KMS-11 (cell line): ENCODE data around the gene DRAP1.

Source experiments
- H2AFZ ChIP-seq: fragments of 200-600 bp; sonication (generic); 2 replicates; pipeline ENCODE4 v1.6.1; 2016; ENCODE audit warnings: antibody characterized with exemption, mixed run types, low read depth
- H3K27ac ChIP-seq: fragments of 200-600 bp; sonication (generic); 2 replicates; pipeline ENCODE4 v1.6.1; 2016; ENCODE audit warnings: mild to moderate bottlenecking, mixed run types
- H3K27me3 ChIP-seq: fragments of 200-600 bp; sonication (generic); 2 replicates; pipeline ENCODE4 v1.6.1; 2017; ENCODE audit warnings: mild to moderate bottlenecking, low read depth, mixed run types, moderate library complexity; ENCODE audit not compliant: insufficient read depth
- H3K36me3 ChIP-seq: fragments of 200-600 bp; sonication (generic); 2 replicates; pipeline ENCODE4 v1.6.1; 2017; ENCODE audit warnings: mild to moderate bottlenecking, mixed run types; ENCODE audit not compliant: insufficient read depth
- H3K4me1 ChIP-seq: fragments of 200-600 bp; sonication (generic); 2 replicates; pipeline ENCODE4 v1.6.1; 2016; ENCODE audit warnings: mild to moderate bottlenecking, low read depth, mixed run types; ENCODE audit not compliant: poor library complexity, severe bottlenecking
- H3K4me2 ChIP-seq: fragments of 200-600 bp; sonication (generic); 2 replicates; pipeline ENCODE4 v1.7.0; 2016; ENCODE audit warnings: mild to moderate bottlenecking, mixed run types
- H3K4me3 ChIP-seq: fragments of 200-600 bp; sonication (generic); IDR thresholded peaks from 2 replicates; pipeline ENCODE4 v1.6.1; 2017; ENCODE audit warnings: low read depth, low read length, mixed read lengths; ENCODE audit not compliant: insufficient read depth
- H3K79me2 ChIP-seq: fragments of 200-600 bp; sonication (generic); 2 replicates; pipeline ENCODE4 v1.6.1; 2016; ENCODE audit warnings: low read depth, mixed run types; ENCODE audit not compliant: insufficient read depth
- H3K9ac ChIP-seq: fragments of 200-600 bp; sonication (generic); 2 replicates; pipeline ENCODE4 v1.6.1; 2016; ENCODE audit warnings: mild to moderate bottlenecking, mixed run types
- H4K20me1 ChIP-seq: fragments of 200-600 bp; sonication (generic); 2 replicates; pipeline ENCODE4 v1.6.1; 2016; ENCODE audit warnings: mild to moderate bottlenecking, mixed run types; ENCODE audit not compliant: insufficient read depth
- TF ChIP-seq, protein P1 (sequence below): fragments of 200-600 bp; sonication (generic); conservative IDR thresholded peaks from 2 replicates; pipeline ENCODE4 v1.6.1; 2017; ENCODE audit warnings: low read depth, mild to moderate bottlenecking, antibody characterized with exemption, low read length, moderate library complexity, mixed read lengths

The DRAP1 gene

DNA sequence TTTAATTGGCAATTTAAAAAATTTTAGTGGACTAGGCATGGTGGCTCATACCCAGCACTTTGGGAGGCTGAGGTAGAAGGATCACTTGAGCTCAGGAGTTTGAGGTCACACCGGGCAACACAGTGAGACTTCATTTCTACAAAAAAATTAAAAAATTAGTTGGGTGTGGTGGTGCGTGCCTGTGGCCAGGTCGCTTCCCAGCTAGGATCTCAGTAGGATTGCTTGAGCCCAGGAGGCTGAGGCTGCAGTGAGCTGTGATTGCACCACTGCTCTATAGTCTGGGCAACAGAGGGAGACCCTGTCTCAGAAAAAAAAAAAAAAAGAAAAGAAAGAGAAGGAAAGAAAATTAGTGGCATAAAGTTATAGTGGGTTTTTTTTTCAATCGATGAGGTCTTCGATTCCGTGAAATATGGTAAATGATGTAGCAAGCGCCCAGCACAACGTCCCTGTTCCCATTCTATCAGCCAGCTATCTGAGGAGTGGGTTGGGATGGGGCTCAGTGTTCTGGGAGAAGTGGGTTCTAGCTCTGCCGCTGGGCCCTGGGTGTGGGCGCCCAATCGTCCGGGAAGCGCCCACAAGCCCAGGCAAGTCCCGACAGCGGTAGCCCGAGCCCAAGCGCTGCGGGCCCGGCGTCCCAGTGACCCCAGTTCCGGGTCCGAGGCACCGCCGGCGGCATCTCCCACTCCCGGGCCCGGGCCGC, 20.4 kb upstream of the DRAP1 start:
- Histone ChIP-seq H3K79me2 (no peaks in the 10 kb centered on the region), H3K27ac (no peak overlapping the region), H2AFZ (no peak overlapping the region)

DNA sequence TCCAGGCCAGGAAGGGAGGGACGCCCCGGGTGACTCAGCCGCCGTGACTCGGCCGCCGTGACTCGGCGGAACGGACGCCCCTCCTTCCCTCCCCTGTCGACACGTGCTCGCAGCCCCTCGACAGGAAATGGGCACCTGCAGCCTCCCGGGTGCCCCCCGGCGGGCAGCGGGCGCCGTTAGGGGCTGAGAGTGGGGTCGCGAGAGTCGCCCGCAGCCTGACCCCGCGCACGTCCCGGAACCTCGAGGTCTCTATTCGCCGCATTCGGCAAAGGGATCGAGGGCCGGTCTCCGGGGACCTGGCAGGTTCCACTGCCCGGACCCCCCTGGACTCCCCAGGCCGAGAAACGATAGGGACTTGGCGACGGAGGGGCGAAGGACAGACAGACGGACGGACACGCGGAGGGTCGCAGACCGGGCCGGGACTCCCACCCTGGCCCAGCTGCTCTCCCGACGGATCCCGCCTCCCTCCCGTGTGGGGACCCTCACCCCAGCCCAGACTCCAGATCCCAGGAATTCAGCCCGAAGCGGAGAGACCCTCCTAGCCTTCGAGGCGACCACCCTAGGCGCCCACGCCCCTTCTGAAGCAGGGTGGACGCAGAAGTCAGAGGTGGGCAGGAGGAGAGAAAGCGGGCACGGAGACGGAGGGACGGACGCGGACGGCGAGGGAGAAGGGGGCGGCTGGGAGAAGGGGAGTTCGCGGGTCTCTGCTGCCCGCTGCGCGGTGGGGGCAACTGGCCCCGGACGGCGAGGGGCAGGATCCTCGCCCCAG, 19.7 kb upstream of the DRAP1 start:
- Histone ChIP-seq H3K4me1 (peaks cover 40% of the 10 kb centered on the region), H3K36me3 (no peaks in the 10 kb centered on the region), H3K27me3 (no peaks in the 10 kb centered on the region), H3K27ac (no peak overlapping the region), H3K4me2 (peak overlapping the region; percentile 93), H3K9ac (peak overlapping the region; percentile 41; the same call in 1 of the 2 replicates), H3K4me3 (no peak overlapping the region), H2AFZ (peak overlapping the region; percentile 61), H4K20me1 (no peaks in the 10 kb centered on the region), H3K79me2 (no peaks in the 10 kb centered on the region)
- TF ChIP-seq, protein P1, sequence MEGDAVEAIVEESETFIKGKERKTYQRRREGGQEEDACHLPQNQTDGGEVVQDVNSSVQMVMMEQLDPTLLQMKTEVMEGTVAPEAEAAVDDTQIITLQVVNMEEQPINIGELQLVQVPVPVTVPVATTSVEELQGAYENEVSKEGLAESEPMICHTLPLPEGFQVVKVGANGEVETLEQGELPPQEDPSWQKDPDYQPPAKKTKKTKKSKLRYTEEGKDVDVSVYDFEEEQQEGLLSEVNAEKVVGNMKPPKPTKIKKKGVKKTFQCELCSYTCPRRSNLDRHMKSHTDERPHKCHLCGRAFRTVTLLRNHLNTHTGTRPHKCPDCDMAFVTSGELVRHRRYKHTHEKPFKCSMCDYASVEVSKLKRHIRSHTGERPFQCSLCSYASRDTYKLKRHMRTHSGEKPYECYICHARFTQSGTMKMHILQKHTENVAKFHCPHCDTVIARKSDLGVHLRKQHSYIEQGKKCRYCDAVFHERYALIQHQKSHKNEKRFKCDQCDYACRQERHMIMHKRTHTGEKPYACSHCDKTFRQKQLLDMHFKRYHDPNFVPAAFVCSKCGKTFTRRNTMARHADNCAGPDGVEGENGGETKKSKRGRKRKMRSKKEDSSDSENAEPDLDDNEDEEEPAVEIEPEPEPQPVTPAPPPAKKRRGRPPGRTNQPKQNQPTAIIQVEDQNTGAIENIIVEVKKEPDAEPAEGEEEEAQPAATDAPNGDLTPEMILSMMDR, result no peak

More for the DNA sequence above, 20.4 kb upstream of the DRAP1 start:
- Histone ChIP-seq H3K36me3 (no peaks in the 10 kb centered on the region), H3K4me2 (no peak overlapping the region), H3K4me1 (peaks cover 34% of the 10 kb centered on the region), H3K27me3 (no peaks in the 10 kb centered on the region), H4K20me1 (no peaks in the 10 kb centered on the region), H3K9ac (no peak overlapping the region), H3K4me3 (no peak overlapping the region)
- TF ChIP-seq, protein P1, result no peak

DNA sequence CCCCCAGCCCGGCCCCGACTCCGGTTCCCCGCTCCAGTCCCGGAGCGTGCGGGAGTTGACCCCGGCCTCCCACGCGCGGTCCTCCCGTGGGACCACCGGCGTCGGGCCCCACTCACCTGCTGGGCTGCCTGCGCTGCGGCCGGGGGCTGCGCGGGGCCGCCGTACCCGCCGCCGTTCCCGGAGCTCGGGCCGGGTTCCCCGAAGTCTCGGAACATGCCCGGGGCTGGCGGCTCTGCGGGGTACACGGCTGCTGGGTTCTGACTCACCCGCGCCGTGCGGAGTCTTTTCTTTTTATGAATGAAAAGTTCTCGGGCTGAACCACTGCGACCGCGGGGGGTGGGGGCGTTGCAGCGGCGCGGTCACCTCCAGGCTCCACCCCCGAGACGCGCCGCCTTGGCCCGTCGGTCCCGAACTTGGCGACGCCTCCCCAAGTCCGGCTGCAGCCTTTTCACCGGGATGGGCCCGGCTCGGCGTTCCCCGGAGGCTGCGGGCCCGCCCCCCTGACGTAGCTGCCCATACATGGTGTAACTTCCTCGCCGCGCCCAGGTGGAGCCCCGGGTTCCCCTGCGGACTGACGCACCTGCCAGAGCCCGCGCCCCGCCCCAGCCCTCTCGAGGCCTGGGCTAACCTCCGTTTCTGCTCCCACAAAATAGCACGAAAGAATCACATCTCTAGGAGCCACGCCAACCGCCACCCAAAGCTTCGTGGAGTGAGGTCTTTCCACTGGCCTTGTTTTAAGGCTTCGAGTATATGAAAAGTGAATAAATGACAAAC, 18.9 kb upstream of the DRAP1 start, which contains the start of gene FOSL1:
TSS of gene FOSL1 (minus strand) at position 264 of the 774 bp plus-strand sequence. CDS start at position 215, 49 bp downstream.
- H3K9ac ChIP-seq, result peak within 1 kb of the TSS; percentile 41; the same call in 1 of the 2 replicates
- no peaks in the 10 kb centered on the region for H3K27me3 ChIP-seq
- no peak within 1 kb of the TSS for H3K4me3 ChIP-seq
- H3K79me2 ChIP-seq, result no peaks in the 10 kb centered on the region
- H3K27ac ChIP-seq, result peak within 1 kb of the TSS; percentile 81; the same call in 1 of the 2 replicates
- H2AFZ ChIP-seq, result peak within 1 kb of the TSS; percentile 61
- no peaks in the 10 kb centered on the region for H4K20me1 ChIP-seq
- peaks cover 40% of the 10 kb centered on the region for H3K4me1 ChIP-seq
- H3K36me3 ChIP-seq, result no peaks in the 10 kb centered on the region
- peak within 1 kb of the TSS; percentile 93 for H3K4me2 ChIP-seq
- TF ChIP-seq, protein P1, result no peak

DNA sequence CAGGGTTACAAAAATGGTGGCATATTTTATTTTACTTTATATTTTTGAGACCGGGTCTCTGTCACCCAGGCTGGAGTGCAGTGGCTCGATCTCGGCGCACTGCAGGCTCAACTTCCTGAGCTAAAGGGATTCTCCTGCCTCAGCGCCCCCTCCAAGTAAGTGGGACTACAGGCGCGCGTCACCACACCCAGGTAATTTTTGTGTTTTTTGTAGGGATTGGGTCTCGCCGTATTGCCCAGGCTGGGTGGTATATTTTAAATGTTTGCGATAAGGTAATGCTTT, 18.4 kb upstream of the DRAP1 start:
- Histone ChIP-seq H3K79me2 (no peaks in the 10 kb centered on the region), H3K4me3 (no peak overlapping the region), H3K4me1 (peaks cover 40% of the 10 kb centered on the region), H3K27ac (peak overlapping the region; percentile 81; the same call in 1 of the 2 replicates), H2AFZ (peak overlapping the region; percentile 61; the same call in 1 of the 2 replicates), H3K9ac (no peak overlapping the region), H4K20me1 (no peaks in the 10 kb centered on the region), H3K4me2 (peak overlapping the region; percentile 93), H3K36me3 (no peaks in the 10 kb centered on the region), H3K27me3 (no peaks in the 10 kb centered on the region)
- TF ChIP-seq, protein P1, result no peak
